HEK293T (cell line): ENCODE measurements around the gene MDH1B.

Source experiments
- ELF4 ChIP-seq: fragments of 450-650 bp; IDR thresholded peaks from 2 replicates; pipeline ENCODE4 v1.6.1; 2017; ENCODE audit warnings: antibody characterized with exemption
- FOXA1 ChIP-seq: fragments of 450-650 bp; IDR thresholded peaks from 2 replicates; pipeline ENCODE4 v1.6.1; 2016; ENCODE audit warnings: mild to moderate bottlenecking
- FOXM1 ChIP-seq: fragments of 450-650 bp; IDR thresholded peaks from 2 replicates; pipeline ENCODE4 v1.6.1; 2017; ENCODE audit warnings: mild to moderate bottlenecking, borderline replicate concordance
- LEF1 ChIP-seq: fragments of 450-650 bp; IDR thresholded peaks from 2 replicates; pipeline ENCODE4 v1.6.1; 2017; ENCODE audit warnings: mild to moderate bottlenecking, borderline replicate concordance
- SUZ12 ChIP-seq: fragments of 450-650 bp; IDR thresholded peaks from 2 replicates; pipeline ENCODE4 v1.6.1; 2016; ENCODE audit warnings: mild to moderate bottlenecking
- TARDBP ChIP-seq: fragments of 450-650 bp; IDR thresholded peaks from 2 replicates; pipeline ENCODE4 v1.6.1; 2016

GRCh38 chr2:206740800-206741199, 24.3 kb downstream of the MDH1B start:
- TF ChIP-seq ELF4: no peak
- TF ChIP-seq SUZ12: no peak
- TF ChIP-seq LEF1: no peak
- no peak for TF ChIP-seq FOXM1
- TF ChIP-seq TARDBP: no peak
- TF ChIP-seq FOXA1: no peak
